Measurements from ENCODE around the gene MTLN.

Gene MTLN

GRCh38 chr2:110170102-110170501, 42.2 kb downstream of the MTLN start:
- H3K36me3 ChIP-seq (ENCODE audit: insufficient read depth, low read length): no peaks in the 10 kb centered on the region
- H3K9me3 ChIP-seq (ENCODE audit: low read depth, low read length): no peaks in the 10 kb centered on the region
- H3K27ac ChIP-seq: no peak overlapping the region
- H3K9ac ChIP-seq (ENCODE audit: insufficient read length): no peak overlapping the region
- TF ChIP-seq POLR2AphosphoS5 (IDR thresholded peaks at IDR 0.05; ENCODE audit: borderline replicate concordance, low read depth, low read length): no peak
- no peak overlapping the region for H3K4me3 ChIP-seq
- DNase-seq (ENCODE audit: low read depth, low spot score): no peak

GRCh38 chr2:110167326-110168000, 44.9 kb downstream of the MTLN start:
- TF ChIP-seq EZH2 (IDR thresholded peaks at IDR 0.05) (no peak), POLR2AphosphoS5 (IDR thresholded peaks at IDR 0.05; ENCODE audit: borderline replicate concordance, low read depth, low read length) (no peak), FOXP2 (optimal IDR thresholded peaks at IDR 0.05; ENCODE audit: control extremely low read depth, extremely low read length, insufficient read depth) (no peak)
- Histone ChIP-seq H3K9me3 (ENCODE audit: low read depth, low read length) (no peaks in the 10 kb centered on the region), H3K27ac (no peak overlapping the region), H3K36me3 (ENCODE audit: insufficient read depth, low read length) (no peaks in the 10 kb centered on the region), H3K4me3 (no peak overlapping the region), H3K9ac (ENCODE audit: insufficient read length) (no peak overlapping the region)
- no peak for DNase-seq (ENCODE audit: low read depth, low spot score)

GRCh38 chr2:110166266-110166665, 46.1 kb downstream of the MTLN start:
- TF ChIP-seq EZH2 (IDR thresholded peaks at IDR 0.05) (no peak), FOXP2 (optimal IDR thresholded peaks at IDR 0.05; ENCODE audit: control extremely low read depth, extremely low read length, insufficient read depth) (no peak), POLR2AphosphoS5 (IDR thresholded peaks at IDR 0.05; ENCODE audit: borderline replicate concordance, low read depth, low read length) (no peak)

More at GRCh38 chr2:110166266-110166665, 46.1 kb downstream of the MTLN start:
- Histone ChIP-seq H3K27ac (no peak overlapping the region), H3K9me3 (ENCODE audit: low read depth, low read length) (no peaks in the 10 kb centered on the region), H3K9ac (ENCODE audit: insufficient read length) (no peak overlapping the region), H3K4me3 (no peak overlapping the region), H3K36me3 (ENCODE audit: insufficient read depth, low read length) (no peaks in the 10 kb centered on the region)
- no peak for DNase-seq (ENCODE audit: low read depth, low spot score)
